Stimulated activated CD4-positive, alpha-beta T cell treated with anti-CD3 and anti-CD28 coated beads, Interleukin-15, amount 100 ng/mL, for 1 hour (primary cell): ENCODE results near the gene HRNR.
"Not testable (repeated sequence)": the region's sequence is repeated elsewhere in the genome, so short reads cannot be mapped to it uniquely, and the experiment has no call there.

ENCODE experiments used
- DNase-seq, 2 donors: peaks; one replicate each; pipeline ENCODE4 v3.0.0-alpha.2; 2020; ENCODE audit warnings: low read depth in 1 of 2, low spot score in 1 of 2

Gene HRNR

GRCh38 chr1:152224093-152224492 is at the start of gene HRNR:
TSS of gene HRNR (minus strand) at chr1:152224193. CDS start at chr1:152223253, 940 bp downstream.
- no peak for DNase-seq

DNA sequence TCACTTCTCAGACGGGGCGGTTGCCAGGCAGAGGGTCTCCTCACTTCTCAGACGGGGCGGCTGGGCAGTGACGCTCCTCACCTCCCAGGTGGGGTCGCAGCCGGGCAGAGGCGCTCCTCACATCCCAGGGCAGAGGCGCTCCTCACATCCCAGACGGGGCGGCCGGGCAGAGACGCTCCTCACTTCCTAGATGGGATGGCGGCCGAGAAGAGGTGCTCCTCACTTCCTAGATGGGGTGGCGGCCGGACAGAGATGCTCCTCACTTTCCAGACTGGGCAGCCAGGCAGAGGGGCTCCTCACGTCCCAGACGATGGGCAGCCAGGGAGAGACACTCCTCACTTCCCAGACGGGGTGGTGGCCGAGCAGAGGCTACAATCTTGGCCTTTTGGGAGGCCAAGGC is 32.4 kb upstream of the HRNR start:
- DNase-seq: not testable (repeated sequence)

DNA sequence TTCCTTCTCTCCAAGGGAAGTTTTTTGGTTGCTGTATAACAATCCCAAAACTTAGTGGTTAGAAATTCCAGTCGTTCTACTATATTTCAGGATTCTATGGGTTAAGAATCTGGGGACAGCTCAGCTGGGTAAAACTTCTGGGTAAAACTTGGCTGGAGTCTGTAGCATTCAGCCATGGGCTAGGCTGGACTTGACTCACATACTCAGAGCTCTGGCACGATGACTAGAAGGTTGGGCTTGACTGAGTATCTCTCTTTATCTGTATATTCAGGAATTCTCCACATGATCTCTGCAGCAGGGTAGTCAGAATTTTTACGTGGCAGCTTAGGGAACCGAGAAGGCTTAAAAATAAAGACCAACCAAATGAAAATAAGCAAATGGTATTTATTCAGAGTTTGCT is 28.2 kb upstream of the HRNR start:
- DNase-seq: no peak

GRCh38 chr1:152251391-152251790 is 27.4 kb upstream of the HRNR start:
- no peak for DNase-seq

DNA sequence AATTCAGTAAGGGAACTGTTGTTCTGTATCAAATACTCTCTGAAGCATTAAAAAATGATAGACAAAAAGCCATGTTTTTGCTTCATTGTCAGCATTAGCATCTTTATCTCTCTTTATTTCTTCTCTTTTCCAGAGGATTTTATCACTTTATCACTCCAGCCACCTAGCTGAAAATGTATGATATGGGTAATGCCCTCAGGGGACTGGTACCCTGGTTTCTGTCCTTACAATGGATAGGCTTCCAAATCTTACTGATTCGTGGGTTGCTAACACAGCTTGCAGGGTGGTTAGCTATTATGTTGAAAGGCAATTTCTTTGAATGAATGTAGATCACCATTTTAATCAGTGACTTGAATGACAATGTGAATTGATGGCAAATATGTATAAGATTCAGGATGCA is 23.3 kb upstream of the HRNR start:
- no peak for DNase-seq

- no peak for DNase-seq
These were observed 20.7 kb upstream of the HRNR start for GRCh38 chr1:152244576-152245273.

DNA sequence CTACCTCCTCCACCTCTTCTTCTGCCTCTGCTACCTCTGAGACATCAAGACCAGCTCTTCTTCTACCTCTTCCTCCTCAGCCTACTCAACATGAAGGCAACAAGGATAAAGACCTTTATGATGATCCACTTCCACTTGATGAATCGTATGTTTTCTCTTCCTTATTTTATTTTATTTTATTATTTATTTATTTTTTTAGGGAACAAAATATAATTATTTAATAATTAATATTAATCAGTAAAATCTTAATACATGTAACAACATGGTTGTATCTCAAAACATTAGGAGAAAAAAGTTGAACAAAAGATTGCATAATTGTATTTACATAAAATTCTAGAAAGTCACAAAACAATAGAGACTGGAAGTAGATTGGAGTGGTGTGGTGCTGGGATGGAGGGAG is 13.1 kb upstream of the HRNR start:
- no peak for DNase-seq

GRCh38 chr1:152228831-152229230 is 4.8 kb upstream of the HRNR start:
- no peak for DNase-seq

GRCh38 chr1:152227310-152227928 is 3.4 kb upstream of the HRNR start:
- no peak for DNase-seq

DNA sequence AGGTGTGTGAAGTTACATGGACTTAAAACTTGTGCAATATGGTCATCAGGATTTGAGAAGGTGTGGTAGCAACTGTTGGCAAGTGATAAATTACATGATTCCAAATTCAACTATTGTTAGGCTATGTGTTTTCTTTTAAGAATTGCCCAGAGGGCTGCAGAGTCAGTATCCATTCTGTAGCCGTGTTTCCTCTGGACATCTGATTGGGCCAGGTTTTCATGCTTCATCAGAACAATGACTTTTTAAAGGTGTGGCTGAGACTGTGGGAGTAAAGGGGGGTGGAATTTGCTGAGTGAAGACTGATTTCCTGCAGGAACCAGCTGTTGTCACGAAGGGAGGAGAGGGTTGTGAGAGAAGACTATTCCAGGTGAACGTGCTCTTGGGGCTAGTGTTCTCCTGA is 1.7 kb upstream of the HRNR start:
- DNase-seq: no peak

DNA sequence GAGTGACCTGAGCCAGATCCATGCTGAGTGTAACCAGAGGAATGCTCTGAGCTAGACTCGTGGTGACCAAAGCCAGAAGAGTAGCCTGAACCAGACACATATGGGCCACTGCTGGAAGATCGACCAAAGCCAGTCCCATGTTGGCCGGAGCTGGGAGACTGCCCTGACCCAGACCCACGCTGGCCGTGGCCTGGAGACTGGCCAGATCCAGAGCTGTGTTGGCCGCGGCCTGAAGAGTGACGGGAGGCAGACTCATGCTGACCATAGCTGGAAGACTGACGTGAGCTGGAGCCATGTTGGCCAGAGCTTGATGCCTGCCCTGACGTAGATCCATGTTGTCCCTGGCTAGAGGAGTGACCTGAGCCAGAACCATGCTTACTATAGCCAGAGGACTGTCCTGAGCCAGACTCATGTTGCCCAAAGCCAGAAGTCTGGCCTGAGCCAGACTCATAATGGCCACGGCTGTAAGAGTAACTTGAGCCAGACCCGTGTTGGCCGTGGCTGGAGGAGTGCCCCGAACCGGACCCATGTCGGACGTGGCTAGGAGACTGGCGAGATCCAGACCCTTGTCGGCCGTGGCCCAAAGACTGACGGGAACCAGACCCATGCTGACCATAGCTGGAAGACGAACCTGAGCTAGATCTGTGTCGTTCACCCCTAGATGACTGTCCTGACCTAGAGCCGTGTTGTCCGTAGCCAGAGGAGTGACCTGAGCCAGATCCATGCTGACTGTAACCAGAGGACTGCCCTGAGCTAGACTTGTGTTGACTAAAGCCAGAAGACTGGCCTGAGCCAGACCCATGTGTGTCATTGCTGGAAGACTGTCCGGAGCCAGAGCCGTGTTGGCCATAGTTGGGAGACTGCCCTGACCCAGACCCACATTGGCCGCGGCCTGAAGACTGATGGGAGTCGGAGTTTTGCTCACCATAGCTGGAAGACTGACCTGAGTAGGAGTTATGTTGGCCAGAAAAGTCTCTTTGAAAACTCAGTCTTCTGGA is 3.5 kb downstream of the HRNR start:
- no peak for DNase-seq

- not testable (repeated sequence) for DNase-seq
These were observed 4.6 kb downstream of the HRNR start for GRCh38 chr1:152219438-152219837.

DNA sequence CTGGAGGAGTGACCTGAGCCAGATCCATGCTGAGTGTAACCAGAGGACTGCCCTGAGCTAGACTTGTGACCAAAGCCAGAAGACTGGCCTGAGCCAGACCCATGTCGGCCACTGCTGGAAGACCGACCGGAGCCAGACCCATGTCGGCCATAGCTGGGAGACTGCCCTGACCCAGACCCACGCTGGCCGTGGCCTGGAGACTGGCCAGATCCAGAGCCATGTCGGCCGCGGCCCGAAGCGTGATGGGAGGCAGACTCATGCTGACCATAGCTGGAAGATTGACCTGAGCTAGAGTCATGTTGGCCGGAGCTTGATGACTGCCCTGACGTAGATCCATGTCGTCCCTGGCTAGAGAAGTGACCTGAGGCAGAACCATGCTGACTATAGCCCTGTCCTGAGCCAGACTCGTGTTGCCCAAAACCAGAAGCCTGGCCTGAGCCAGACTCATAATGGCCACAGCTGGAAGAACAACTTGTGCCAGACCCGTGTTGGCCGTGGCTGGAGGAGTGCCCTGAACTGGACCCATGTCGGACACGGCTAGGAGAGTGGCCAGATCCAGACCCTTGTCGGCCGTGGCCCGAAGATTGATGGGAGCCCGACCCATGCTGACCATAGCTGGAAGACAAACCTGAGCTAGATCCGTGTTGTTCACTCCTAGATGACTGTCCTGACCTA is 5.1 kb downstream of the HRNR start:
- DNase-seq: no peak

GRCh38 chr1:152215604-152216003 is 8.4 kb downstream of the HRNR start:
- not testable (repeated sequence) for DNase-seq

- DNase-seq: not testable (repeated sequence)
These were observed 9.1 kb downstream of the HRNR start for GRCh38 chr1:152214911-152215310.

GRCh38 chr1:152198982-152199381 is 25.0 kb downstream of the HRNR start:
- DNase-seq: no peak

GRCh38 chr1:152197361-152197941 is 26.5 kb downstream of the HRNR start:
- DNase-seq: no peak

GRCh38 chr1:152191711-152192110 is 32.3 kb downstream of the HRNR start:
- DNase-seq: no peak

DNA sequence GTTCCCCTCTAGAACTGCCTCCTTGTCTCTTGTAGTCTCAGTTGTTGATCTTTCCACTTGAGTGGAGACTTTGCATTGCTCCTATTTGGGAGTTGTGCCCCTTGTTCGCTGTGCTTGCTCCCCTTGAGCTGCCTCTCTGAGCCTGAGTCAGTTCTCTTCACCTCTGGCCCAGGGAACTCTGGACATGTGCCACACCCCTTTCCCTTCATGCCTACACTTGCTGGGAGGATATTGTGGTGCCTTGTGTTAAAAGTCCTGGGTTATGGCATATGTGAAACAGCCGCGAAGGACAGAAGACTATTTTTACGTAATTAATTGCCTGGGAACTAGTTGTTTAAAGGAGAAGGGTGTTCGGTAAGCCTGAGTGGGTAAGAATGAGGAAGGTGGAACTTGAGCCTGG is 32.7 kb downstream of the HRNR start:
- DNase-seq: no peak

GRCh38 chr1:152190589-152190988 is 33.4 kb downstream of the HRNR start:
- no peak for DNase-seq
